Heart left ventricle (tissue), 13 donors: ENCODE results near the gene DUSP7.

ENCODE experiments used
- CTCF ChIP-seq, 12 donors: fragments of 200-600 bp; sonication (generic) in 4 of 12; IDR thresholded peaks; one replicate each; pipeline versions ENCODE4 v1.5.0 to v1.8.0; 2018 to 2022; ENCODE audit warnings: antibody characterized with exemption in 12 of 12, mild to moderate bottlenecking in 5 of 12
- POLR2A ChIP-seq, 2 donors: fragments of 450-650 bp; IDR thresholded peaks; one replicate each; pipeline ENCODE4 v1.6.1; 2017; ENCODE audit warnings: antibody characterized with exemption in 2 of 2, mild to moderate bottlenecking in 2 of 2, moderate library complexity in 2 of 2
- donor health status: ischemic (EF 13 %, LVEDD 7.1; RV severe dilation, severe dysfunction).
- donor health status: DM: no; HTN: yes; CAD: no.
- donor health status: DM: no; HTN: no; CAD: no.
- donor health status: ischemic (EF 25% LVEDD 6.9; RV normal size, moderate dysfunction).
- donor health status: ischemic (EF 25% LVEDD 5.7; RV mildly dilated, moderate dysfunction).
- donor health status: ischemic (EF 35%, LVEDD 5.7; RV mildly dilated, moderate dysfunction).
- donor health status: nonischemic (EF 11% LVEDD 7.7; RV severe dilation, severe dysfunction).
- donor health status: DM: yes; HTN: yes; CAD: no.
- donor health status: PGD.
- donor health status: ischemic (EF 29% LVEDD 5.4; RV normal size, mild dysfunction).
- donor health status: nonischemic (EF 23%, LVEDD 6.1; RV moderate dilation, normal function).

DNA sequence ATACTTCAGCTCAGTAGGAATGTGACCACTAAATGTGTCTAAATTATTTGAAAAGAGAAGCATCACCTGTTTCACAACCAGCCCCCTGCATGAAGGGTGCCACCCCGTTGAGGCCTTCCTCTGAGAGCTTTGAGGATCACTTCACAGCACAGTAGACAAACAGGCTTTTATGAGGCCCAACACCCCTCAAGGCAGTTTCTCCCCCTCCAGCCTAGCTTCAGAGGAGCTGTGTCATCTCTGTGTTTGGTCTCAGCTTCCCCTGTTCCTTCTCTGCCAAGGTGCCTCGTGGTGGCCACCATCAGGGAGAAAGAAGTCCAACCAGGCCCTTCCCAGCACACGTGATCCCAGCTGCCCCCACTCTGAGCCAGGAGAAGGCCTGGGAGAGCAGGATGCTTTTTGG lies 21.6 kb upstream of the DUSP7 start:
- TF ChIP-seq CTCF (IDR thresholded peaks at IDR 0.05) (no peak), POLR2A (IDR thresholded peaks at IDR 0.05) (no peak)
